ENCODE data around the gene TOB1.
A peak's percentile ranks its signal among the peaks of the same experiment; 100 is the strongest.
"Not testable (repeated sequence)": the region's sequence is repeated elsewhere in the genome, so short reads cannot be mapped to it uniquely, and the experiment has no call there.

The TOB1 gene

DNA sequence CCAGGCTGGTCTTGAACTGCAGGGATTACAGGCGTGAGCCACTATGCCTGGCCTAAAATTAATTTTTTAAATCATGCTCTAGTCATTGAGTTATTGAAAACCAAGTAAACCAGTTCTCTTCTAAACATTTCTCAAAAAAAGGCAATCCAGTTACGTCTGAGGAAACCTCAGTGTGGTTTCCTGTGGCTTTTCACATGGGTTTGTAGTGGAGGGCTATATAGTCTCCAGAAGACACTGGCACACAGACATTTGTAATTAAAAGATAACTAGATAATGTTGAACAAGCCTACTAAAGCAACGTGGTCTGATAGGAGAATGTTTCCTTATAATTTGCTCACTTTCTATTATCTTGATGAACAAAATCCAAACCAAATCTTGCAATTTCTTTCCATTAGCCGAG is 5.2 kb upstream of the TOB1 start:
- no peak for FAIRE-seq

DNA sequence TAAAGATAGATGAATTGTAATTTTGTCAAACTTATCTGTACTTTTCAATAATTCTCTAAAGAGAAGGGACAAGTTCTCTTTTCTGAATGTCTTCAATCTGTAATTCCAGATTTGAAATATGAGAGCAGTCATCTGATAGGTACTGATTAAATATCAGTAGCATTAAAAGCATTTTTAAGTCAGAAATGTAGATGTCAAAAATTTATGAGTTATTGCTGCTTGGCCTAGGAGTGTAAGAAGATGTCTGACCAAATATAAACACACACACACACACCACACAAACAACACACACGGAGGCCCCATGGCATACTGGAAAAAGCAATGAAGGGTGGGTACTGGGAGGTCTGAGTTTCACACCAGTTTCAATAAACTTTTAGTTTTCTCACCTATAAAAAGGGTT is 2.4 kb upstream of the TOB1 start:
- FAIRE-seq (no peak), DNase-seq (ENCODE audit: insufficient read length, low spot score) (no peak)

More for the DNA sequence above, 5.2 kb upstream of the TOB1 start:
- DNase-seq (ENCODE audit: insufficient read length, low spot score) = no peak

DNA sequence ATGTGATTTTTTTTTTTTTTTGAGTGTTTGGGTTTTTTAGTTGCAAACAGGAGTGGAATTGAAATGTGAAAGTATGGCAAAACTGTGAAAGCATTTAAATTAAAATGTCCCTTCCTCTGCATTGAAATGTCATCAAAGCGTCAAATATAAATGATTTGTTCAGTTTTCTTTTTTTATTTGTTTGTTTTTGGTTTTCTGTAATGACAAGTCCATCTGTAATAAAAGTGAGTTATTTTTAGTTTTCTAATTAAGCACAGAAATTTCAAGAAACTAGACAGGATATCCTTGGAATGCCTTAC is 1.9 kb upstream of the TOB1 start:
- no peak for FAIRE-seq

DNA sequence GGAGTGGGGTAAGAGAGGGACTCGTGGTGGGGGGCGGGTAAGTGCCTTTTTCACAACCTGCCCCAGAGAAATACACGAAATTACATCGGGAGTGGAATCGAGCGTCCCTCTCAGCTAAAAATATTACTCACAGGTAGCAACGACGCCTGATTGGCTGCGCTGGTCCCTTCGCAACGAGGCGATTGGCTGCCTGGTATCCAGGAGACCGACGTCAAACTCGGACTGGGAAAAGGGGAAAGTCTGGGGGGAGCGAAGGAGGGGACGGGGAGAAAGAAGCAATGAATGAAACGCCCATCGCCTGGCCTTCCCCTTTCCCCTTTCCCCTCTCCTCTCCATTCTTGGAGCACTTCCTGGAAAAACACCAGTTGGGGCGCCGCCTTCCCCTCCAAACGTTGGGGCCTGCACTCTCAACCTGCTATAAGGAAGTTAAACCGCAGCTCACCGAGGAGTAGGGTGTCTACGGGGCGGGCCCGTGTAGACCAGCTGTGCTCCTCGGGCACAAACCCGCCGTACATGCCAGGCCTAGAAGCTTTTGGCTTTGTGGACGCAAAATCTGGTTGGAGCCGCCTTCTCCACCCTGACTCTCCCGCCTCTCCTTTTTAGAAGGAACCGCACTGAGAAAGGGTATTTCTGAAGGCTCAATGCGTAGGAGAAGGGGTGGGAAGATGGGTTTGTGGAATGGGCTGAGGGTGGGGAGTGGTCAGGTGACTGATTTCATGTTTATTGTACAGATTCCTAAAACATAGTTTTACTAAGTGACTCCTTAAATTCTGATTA is 1.4 kb upstream of the TOB1 start:
- DNase-seq (ENCODE audit: insufficient read length, low spot score) (no peak), FAIRE-seq (peak; percentile 84)

More for the DNA sequence above, 1.9 kb upstream of the TOB1 start:
- no peak for DNase-seq (ENCODE audit: insufficient read length, low spot score)

DNA sequence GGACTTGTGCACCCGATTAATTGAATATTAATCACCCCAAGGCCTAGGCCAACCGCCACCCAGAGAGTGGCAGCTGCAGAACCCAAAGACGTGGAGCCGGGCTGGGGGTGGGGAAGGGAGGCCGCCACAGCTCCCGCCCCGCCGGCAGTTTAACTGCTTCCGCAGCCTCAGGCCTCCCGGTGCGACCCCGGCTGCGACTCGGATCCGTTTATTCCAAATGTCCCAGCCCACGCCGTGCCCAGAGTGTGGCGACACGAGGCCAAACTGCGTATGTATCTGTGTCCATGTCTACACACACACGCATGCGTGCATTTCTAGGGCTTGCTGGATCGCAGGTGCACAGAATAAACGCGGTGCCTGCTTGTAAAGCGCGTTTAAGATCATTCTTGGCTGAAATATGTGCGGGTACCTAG is 802 bp upstream of the TOB1 start:
- no peak for FAIRE-seq
- DNase-seq (ENCODE audit: insufficient read length, low spot score) = no peak

DNA sequence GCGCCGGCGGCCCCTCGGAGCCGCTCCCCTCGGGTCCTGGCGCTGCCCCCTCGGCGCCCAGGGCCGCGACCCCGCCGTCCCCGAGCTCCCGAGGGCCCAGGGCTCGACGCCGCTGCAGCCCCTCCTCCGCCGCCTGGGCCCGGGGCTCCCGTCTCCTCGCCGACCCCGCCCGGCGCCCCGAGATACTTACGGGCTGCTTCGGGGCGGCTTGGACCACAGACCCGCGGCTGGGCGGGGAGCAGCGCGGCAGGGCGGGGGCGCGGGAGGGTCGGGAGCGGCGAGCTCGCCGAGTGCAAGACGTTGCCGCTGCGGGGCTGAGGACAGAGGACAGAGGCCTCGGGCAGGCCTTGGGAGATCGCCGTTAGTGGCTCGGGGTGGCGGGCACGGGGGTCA is 290 bp downstream of the TOB1 start:
- FAIRE-seq (no peak), DNase-seq (ENCODE audit: insufficient read length, low spot score) (no peak)

DNA sequence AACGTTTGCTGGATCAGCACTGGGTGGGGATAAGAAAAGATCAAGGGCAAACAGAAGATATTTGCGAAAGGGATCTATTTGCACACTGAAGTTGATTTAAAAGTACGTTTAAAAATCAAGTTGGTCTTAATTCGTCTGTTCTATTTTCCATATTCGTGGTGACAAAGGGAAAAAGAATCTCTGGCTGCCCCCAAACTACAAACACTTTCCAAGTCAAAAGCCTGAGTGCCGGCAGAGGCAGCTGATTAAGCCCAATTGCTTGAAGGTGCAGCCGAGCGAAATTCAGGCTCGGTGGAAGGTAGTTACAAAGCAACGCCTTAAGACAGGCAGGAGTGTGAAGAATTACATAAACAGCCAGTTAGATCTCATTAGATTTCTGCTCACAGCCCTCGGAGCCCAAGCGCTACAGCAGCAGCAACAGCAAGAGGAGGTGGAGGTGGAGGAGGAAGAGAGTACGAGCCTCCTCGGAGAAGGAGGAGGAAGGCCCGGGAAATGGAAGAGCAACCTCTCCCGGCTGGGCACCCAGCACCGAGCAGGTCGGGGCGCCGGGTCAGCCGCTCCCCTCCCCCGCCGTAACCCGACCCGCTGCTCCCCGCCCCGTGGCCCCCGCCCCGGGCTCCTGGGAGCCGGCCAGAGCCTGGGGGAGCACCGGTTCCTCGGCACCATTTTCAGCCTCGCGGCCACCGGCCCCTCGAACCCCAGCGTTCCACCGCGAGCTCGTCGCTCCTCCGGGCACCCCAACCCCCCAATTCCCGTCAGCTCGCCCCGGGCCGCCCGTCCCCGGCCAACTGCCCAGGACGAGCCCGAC is 890 bp downstream of the TOB1 start:
- FAIRE-seq (peak; percentile 42), DNase-seq (ENCODE audit: insufficient read length, low spot score) (no peak)

DNA sequence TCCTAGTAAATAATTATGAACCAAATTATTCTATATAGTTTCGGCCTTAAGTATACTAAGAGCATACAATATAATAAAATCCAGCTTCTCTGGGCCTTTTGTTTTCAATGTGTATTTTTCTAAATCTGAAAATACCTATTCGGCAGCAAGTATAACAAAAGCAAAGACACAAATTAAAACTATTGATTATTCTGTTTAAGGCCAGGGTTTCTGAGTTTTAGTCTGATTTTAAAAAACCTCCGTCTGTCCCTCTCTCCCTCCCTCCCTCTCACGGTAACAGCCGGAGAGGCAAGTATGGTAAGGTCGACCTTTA is 1.5 kb downstream of the TOB1 start:
- FAIRE-seq (no peak), DNase-seq (ENCODE audit: insufficient read length, low spot score) (no peak)

DNA sequence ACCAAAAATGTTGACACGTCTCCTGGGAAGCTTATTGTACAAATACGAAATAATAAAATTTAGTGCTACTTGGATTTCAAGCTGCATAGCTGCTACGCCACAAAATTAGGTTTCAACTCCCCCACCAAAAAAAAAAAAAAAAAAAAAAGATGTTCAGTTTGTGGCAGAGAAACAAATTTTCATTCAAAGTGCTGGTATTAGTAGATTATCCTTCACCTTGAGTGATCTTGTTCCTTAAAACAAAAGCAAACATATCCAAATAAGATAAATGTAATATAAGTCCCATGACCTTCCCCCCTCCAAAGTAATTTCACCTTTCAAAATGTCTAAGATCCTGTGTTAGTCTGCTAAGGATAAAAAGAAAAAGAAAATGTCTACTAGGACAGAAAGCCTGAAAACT is 2.2 kb downstream of the TOB1 start:
- FAIRE-seq (no peak), DNase-seq (ENCODE audit: insufficient read length, low spot score) (no peak)

DNA sequence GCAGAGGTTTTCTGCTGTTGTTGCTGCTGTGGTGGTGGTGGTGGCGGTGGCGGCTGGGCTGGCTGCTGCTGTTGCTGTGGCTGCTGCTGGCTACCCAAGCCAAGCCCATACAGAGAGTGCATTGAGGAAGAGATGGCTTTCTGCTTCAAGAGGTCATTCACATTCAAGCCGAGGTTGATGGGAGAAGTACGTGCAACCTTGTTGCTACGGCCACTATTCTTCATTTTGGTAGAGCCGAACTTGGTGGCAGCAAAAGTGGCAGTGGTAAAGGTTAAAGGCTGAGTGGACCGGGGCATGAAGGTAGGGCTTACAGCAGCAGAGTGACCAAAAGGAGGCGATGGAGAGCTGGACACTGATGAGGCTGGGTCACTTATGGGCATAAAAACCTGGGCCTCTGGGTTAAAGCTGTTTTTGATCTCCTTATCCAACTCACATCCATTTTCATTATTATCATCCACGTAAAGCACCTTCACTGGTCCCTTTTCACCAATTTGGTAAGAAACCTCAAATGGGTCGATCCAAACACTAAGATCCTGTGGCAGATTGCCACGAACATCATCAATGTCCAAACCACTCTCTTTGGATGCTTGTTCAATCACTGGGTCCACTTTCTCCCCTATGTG is 2.8 kb downstream of the TOB1 start:
- no peak for DNase-seq (ENCODE audit: insufficient read length, low spot score)

DNA sequence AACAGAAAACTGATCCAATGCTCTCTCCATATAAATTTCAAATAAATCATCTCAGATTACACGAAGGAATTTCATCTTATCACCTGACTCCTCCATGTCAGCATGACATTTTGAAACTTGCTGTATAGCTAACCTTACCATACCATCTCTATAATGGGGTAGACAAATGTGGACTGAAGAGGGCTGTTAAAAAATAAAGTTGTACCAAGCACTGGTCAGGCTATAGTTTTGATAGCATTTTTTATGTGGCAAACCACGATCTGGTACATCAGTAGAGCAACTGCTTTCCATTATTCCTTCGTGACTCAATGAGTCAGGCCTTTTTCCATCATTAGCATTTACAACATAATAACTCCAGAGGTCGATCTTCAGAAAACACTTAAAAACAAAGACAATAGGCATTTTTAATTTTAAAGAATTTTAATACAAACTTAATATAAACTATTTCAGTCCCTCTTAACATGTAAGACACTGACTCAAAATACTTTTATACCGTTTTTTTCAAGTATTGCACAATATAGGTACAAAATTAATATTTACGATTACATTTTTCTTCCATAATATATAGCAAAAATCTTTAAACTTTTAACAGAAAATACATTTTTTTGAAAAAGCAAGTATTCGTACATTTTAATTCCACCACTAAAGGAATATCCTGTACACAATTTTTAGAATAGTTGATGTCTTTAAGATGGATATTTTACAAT is 4.2 kb downstream of the TOB1 start:
- no peak for DNase-seq (ENCODE audit: insufficient read length, low spot score)
- no peak for FAIRE-seq

More for the DNA sequence above, 2.8 kb downstream of the TOB1 start:
- peak; percentile 65 for FAIRE-seq

DNA sequence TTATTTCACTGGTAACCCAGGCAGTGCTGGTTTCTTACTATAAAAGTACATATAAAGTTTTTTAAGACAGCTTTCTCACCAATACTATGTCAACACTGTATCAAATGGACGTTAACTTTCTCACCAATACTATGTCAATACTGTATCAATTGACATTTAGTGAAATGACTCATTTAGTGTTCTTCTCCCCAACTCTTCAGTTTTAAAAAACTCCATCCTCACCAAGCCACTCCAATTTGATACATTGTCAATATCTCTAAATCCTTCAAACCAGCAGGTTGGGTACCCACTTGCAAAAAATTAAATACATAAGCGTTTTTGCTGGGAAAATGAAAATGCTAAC is 4.8 kb downstream of the TOB1 start:
- FAIRE-seq (no peak), DNase-seq (ENCODE audit: insufficient read length, low spot score) (no peak)

DNA sequence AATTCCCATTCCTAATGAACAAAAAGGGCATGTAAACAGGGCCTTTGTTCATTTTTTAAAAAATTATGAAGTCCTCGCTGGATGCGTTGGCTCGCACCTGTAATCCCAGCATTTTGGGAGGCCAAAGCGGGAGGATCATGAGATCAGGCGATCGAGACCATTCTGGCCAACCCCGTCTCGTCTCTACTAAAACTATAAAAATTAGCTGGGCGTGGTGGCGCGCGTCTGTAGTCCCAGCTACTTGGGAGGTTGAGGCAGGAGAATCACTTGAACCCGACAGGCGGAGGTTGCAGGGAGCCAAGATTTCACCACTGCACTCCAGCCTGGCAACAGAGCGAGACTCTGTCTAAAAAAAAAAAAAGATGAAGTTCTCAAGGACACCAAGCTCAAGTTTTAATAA is 6.4 kb downstream of the TOB1 start:
- not testable (repeated sequence) for FAIRE-seq; DNase-seq (ENCODE audit: insufficient read length, low spot score)

DNA sequence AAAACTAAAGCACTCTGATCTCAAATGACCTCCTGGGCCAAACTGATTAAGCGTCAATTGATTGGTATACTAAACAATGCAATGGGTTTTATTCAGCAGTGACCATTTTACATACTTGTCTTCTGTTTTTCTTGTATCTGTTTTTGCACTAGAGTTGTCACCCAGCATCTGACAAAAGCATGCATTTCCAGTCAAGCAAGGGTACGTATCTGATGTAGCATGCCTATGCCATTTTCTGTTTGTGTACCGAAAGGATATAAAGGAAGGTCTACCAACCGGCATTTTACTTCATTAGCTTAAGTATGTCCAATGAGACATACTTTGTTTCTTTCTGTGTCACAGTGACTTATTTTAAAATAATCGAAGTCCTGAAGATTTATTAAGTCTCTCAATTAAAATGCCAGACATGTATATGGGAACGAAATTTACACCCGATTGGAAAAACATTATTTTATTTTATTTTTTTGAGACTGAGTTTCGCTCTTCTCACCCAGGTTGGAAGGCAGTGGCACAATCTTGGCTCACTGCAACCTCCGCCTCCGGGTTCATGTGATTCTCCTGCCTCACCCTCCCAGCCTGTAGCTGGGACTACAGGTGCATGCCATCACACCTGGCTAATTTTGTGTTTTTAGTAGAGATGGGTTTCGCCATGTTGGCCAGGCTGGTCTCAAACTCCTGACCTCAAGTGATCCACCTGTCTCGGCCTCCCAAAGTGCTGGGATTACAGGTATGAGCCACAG is 7.5 kb downstream of the TOB1 start:
- no peak for FAIRE-seq

DNA sequence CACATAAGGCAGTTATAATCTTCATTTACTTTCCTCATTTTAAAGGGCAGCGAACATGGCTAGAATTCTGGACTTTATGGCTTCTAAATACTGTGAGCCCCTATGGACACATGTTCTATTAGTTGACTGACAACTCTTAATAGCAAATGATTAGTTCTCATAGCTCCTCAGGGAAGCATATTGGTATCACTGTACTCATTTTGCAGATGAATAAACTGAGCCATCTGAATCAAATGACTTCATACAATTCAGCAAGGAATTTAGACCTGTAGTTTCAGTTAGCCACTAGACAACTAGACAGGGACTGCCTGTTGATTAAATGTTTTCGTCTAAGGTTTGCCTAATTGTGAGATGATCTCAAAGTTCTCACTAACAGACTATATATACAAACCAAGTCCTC is 9.7 kb downstream of the TOB1 start:
- no peak for DNase-seq (ENCODE audit: insufficient read length, low spot score)
- no peak for FAIRE-seq

More for the DNA sequence above, 7.5 kb downstream of the TOB1 start:
- DNase-seq (ENCODE audit: insufficient read length, low spot score) = no peak

DNA sequence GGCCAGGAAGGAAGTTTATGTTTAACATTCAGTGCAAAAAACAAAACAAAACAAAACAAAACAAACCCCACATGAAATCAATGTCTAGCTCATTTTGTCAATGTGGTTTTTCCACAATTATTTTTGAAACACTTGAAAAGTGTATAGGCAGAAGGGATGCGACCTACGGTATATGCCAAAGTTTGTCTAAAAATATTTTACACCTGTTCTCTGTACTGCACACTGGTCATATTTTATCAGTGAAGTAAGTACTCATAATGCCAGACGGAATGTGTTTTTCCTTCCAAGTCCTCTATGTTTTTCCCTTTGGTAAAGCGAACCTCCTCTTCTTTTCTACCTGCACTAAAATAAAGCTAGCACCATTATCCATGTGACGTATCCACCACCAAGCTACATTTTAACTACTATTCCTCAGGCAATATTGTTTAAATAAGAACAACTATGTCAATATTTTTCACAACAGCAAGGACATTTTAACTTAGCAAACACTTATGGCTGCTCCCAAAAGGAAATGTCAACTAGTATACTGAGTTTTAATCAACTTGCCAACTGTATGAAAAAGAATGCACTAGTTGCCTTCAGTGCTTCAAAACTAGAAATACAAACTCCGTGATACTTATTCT is 10.3 kb downstream of the TOB1 start:
- DNase-seq (ENCODE audit: insufficient read length, low spot score) (no peak), FAIRE-seq (no peak)

DNA sequence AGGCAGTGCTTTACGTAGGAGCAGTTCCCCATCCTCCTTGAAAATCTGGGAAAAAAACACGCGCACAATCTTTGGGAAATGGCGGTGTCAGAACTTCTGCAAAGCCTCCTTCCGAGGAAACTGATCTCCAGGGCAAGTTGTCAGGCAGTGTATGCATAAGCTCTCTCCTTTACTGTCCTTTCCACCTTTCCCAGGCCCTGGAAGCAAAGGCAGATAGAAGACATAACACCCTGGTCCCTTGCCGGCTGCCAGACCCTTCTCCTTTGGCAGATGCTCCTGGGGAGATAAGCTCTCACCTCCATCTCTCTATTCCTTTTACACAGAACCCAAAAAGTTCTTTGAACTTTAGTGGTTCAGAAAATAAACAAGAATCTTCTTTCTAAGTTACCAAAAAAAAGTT is 12.4 kb downstream of the TOB1 start:
- FAIRE-seq (no peak), DNase-seq (ENCODE audit: insufficient read length, low spot score) (no peak)

DNA sequence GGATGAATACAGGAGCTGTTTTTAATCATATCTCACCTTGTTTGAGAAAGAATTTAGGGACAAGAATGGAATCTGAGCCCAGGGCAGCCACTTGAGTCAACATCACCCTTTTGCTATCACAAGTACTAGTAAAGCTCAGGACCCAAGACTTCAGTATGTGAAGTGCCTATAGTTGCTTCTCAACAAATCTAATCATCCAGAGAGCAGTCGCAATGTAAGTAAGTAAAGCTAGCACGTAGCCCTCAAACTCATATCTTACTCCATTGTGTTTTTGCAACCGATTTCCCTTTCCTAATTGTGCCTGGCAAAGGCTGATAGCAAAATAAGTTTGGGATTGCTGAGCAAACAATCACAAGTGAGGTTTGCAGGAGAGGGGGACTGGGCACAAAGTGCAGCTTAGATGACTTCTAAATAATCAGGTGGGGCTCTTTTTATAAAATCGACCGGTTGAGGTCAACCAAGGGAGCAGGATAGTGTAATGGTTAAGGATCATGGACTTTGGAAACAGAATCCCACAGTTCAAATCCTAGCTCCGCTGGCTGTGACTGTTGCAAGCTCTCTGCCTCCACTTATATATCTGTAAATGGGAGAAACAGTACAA is 13.0 kb downstream of the TOB1 start:
- FAIRE-seq (no peak), DNase-seq (ENCODE audit: insufficient read length, low spot score) (no peak)

DNA sequence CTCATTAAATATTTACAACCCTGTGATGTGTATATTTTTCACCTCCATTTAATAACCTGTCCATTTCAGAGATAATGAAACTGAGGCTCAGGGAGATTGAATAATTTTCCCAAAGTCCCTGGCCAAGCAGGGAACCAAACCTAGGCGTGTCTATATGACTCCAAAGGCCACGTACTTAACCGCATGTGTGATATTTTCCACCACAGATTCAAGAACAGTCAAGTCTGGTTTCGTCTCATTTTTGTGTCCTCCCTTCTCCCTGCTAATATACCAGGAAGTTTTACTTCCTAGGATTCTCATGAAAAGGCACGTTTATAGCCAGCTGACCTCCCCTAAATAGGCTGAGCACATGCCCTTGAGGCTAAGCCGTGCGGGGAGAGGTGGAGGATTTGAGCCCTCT is 15.5 kb downstream of the TOB1 start:
- no peak for DNase-seq (ENCODE audit: insufficient read length, low spot score)
- FAIRE-seq = no peak

DNA sequence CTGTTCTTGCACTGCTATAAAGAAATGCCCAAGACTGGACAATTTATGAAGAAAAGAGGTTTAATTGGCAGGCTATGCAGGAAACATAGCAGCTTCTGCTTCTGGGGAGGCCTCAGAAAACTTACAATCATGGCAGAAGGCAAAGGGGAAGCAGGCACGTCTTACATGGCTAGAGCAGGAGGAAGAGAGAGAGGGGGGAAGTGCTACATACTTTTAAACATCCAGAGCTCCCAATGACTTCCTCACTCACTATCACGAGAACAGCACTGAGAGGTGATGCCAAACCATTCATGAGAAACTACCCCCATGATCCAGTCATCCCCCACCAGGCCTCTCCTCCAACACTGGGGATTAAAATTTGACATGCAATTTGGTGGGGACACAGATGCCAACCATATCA is 17.4 kb downstream of the TOB1 start:
- DNase-seq (ENCODE audit: insufficient read length, low spot score) (no peak), FAIRE-seq (no peak)
